Brain pericyte (primary cell): ENCODE results near the gene PTPN12.
"Not testable (repeated sequence)": the region's sequence is repeated elsewhere in the genome, so short reads cannot be mapped to it uniquely, and the experiment has no call there.

Experiments used
- DNase-seq: peaks from one replicate; pipeline ENCODE4 v3.0.0-alpha.2; 2012; ENCODE audit warnings: low read depth, low spot score

Gene PTPN12

GRCh38 chr7:77579797-77580196, 42.7 kb downstream of the PTPN12 start:
- no peak for DNase-seq

GRCh38 chr7:77580762-77581350, 43.8 kb downstream of the PTPN12 start:
- DNase-seq = no peak

DNA sequence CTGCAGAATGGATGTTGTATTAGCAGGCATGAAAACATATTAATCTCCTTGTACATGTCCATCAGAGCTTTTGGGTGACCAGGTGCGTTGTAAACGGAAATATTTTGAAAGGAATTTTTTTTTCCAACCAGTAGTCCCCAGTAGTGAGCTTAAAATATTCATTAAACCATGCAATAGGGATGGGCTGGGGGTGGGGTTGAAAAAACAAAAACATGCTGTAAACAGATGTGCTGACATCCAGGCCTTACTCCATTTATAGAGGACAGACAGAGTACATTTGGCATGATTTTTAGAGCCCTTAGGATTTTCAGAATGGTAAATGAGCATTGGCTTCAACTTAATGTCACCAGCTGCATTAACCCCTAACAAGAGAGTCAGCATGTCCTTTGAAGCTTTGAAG, 50.2 kb downstream of the PTPN12 start:
- DNase-seq = no peak

GRCh38 chr7:77600952-77601351, 63.9 kb downstream of the PTPN12 start:
- no peak for DNase-seq

DNA sequence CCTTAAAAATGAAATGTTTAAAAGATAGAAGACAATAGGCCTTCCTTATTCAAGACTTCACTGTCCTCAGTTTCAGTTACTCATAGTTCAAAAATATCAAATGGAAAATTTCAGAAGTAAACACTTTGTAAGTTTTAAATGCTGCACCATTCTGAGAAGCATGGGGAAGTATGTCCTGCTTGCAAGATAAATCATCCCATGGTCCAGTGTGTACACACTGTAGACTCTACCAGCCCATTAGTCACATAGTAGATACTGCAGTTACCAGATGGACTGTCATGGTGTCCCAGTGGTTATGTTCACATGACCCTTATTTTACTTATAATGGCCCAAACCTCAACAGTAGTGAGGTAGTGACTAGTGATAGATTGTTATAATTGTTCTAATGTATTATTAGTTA, 69.5 kb downstream of the PTPN12 start:
- DNase-seq = no peak

DNA sequence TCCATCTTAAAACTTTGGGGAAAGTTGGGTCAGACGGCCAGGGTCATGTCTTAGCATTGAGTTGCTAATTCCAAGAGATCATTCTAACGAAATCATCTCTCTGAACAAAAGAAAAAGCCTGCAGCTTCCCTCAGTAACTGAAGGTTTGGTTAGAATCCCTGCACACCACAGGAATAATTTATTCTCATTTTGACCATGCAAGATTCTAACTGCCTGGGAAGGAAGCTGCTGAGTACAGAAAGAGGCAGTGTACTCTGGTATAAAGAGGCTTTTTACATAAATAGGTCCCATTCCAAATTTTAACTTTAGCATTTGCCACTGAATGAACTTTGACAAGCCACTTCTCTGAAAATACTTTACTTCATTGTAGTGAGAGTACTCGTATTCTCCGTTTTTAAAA, 82.2 kb downstream of the PTPN12 start:
- DNase-seq = no peak

GRCh38 chr7:77626586-77627308, 89.7 kb downstream of the PTPN12 start:
- DNase-seq = no peak

DNA sequence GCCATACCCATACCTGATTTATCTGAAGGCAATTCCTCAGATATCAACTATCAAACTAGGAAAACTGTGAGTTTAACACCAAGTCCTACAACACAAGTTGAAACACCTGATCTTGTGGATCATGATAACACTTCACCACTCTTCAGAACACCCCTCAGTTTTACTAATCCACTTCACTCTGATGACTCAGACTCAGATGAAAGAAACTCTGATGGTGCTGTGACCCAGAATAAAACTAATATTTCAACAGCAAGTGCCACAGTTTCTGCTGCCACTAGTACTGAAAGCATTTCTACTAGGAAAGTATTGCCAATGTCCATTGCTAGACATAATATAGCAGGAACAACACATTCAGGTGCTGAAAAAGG, 90.2 kb downstream of the PTPN12 start:
- no peak for DNase-seq

DNA sequence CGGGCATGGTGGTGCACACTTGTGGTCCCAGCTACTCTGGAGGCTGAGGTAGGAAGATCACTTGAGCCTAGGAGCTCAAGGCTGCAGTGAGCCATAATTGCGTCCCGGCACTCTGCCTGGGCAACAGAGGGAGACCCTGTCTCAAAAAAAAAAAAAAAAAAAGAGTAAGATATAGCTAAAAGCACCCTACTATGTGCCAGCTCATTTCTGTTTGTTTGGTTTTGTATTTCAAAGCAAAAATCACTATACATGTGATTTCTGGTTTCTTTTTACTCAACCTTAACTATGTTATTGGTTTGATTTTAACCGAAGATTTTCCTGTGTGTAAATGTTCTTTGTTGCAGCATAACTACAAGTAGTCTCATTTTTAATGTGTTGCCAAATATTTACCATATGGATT, 92.7 kb downstream of the PTPN12 start:
- no peak for DNase-seq

DNA sequence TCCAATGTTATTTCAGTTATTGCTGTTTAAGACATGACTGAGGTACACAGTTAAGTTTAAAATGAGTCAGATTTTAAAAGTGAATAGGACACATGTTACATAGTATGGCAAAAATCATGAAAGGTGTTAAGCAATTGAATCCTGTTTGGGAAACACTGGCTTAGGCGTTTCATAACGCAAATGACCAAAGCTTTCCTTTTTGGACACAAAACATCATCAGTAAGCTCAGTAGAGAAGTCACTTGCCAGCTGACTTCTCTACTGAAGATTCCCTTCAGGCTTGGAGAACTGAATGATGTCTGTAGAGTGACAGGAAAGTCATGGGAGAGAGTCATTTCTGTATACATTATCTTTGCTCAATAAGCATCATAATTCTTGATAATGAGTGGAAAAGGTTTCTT, 94.7 kb downstream of the PTPN12 start:
- DNase-seq = no peak

GRCh38 chr7:77644774-77645173, 107.7 kb downstream of the PTPN12 start:
- no peak for DNase-seq

- DNase-seq = no peak
Measured at GRCh38 chr7:77648742-77649338, 111.7 kb downstream of the PTPN12 start.

DNA sequence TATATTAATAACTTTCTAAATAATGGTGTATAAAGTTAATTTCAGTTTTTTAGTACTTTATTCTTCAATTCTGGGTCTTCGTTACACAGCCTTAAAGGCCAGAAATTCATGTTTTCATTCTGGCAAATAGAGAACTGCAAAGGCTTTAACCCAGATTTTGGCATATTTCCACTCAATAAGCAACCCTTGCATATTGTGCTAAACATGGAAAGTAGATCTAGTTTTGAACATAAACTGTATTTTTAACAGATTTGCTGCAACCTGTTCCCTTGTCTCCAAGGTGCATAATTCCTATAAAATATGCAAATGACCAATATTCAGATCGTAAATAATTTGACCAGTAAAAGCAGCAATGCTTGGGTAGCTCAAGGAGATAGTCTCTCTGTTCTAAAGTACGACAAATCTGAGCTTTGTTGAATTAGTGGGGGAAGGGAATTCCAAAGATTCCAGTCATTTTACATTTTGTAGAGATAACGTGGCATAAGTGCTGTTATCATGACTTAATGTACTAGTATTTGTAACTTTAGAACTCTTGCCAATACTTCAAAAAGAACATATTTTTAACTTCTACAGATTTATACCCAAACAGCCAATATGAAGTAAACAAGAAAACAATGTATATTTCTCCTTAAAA, 112.7 kb downstream of the PTPN12 start:
- DNase-seq = no peak

DNA sequence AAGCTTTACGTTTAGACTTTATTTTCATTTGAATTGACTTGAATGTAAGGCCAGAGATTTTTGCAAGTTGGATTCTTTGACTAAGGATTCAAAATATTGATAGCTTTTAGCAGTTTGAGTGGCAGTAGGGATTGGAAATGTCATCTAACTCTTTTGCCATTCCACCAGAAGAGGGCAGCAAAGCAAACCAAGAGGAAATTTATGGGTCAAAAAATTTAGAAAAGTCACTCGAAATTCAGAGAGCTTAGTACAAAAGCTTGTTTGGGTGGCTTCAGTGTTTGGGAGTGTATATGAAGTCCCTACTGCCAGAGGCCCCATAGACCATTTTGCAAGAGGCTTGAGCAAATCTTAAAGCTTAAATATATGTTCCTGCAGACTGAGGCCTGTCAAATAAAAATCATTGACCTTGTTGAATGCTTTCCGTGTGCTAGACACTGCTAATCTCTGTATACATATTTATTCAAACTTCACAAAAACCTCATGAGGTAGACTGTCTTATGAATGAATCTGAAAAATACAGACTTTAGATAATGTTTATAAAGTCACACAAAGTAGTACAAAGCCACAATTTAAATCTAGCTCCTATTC, 114.6 kb downstream of the PTPN12 start:
- no peak for DNase-seq

DNA sequence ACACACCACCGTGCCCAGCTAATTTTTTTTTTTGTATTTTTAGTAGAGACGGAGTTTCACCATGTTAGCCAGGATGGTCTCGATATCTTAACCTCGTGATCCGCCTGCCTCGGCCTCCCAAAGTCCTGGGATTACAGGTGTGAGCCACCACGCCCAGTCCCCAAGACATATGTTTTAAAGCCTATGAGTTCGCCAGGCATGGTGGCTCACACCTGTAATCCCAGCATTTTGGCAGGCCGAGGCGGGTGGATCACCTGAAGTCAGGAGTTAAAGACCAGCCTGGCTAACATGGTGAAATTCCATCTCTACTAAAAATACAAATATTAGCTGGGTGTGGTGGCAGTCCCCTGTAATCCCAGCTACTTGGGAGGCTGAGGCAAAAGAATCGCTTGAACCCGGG, 115.7 kb downstream of the PTPN12 start:
- not testable (repeated sequence) for DNase-seq

DNA sequence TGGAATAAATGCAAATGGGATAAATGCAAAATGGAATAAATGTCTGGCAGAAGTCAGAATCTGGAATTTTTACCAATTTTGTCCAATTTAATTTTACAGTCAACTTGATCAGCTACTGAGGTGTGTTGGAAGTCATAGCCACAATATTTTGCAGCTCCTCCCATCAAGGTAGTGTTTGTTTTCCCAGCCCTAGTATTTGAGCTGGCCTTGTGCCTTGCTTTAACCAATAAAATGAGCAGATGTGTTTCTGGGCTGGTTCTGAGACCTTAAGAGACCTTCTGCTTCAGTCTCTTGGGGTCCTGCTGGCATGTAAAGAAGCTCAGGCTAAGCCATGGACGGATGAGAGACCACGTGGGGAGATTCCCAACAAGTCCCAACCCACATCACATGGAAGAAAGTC, 116.5 kb downstream of the PTPN12 start:
- DNase-seq = no peak

DNA sequence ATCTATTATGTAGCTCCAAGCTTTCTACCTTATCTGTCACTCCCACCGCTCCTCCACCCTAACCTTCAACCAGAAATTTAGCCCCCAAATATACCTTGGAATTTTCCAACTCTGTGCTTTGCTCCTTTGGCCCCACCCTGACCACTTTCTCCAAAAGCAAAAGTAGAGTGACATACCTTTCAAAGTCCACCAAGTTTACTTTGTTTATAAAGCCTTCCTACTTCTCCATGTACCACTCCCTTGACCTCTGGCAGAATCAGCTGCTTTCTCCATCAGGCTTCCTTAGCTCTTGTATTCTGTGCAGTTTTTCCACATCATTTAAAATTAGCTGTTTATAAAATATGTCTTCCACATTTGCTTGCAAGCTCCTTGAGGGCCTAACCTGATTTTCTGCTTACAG, 118.3 kb downstream of the PTPN12 start:
- no peak for DNase-seq

- DNase-seq = no peak
Measured at GRCh38 chr7:77655836-77656455, 118.9 kb downstream of the PTPN12 start.

DNA sequence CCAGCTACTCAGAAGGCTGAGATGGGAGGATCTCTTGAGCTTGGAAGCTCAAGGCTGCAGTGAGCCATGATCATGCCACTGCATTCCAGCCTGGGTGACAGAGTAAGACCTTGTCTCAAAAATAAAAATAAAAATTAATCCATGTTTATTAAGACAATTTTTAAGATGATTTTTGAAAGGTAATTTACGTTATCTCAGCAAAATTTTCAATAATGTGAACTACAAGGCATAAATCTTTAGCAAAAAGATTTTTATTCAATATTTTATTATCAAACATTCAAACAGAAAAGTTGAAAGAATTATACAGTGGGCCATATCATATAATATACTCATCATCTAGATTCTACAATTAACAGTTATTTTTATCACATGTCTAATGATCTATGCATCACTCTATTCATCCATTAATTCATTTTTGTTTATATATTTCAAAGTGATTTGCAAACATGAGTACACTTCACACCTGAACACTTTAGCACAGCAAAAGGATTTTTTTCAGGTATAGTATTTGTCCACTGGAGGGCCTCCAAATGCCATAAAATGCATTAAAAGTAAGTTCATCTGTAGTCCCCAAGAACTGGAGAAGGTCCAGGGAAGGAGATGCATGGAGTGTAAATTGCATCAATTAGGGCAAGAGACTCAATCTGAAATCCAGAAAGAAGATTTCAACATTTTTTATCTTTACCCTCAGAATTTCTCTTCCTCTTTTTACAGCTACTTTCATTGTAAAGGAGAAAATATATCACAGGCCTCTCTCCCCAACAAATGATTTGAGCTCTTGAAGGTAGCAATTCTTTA, 120.5 kb downstream of the PTPN12 start:
- no peak for DNase-seq

DNA sequence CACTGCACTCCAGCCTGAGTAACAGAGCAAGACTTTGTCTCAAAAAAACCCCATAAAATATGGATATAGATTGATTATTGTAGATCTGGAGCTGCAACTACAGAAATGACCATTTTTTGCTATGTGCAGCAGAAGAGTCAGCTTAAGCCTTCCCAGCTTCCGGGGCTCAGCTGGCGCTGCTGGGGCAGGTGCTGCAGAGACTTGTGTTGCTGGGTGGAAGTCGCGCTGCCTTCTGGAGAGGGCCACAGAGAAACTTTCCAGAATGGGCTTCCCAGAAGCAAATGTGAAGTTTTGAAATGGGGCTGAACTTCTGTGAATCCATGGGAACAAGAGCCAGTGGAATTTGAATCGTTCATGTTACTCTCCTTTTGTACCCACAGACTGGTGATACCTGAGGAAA, 121.8 kb downstream of the PTPN12 start:
- DNase-seq = no peak

GRCh38 chr7:77661816-77662215, 124.7 kb downstream of the PTPN12 start:
- DNase-seq = no peak
